Non-pigmented ciliary epithelial cell (primary cell): Measurements from ENCODE around the gene EIF2B4.
"Not testable (repeated sequence)": the region's sequence is repeated elsewhere in the genome, so short reads cannot be mapped to it uniquely, and the experiment has no call there.

Experiments
- DNase-seq: peaks from one replicate; pipeline ENCODE4 v3.0.0-alpha.2; 2010; ENCODE audit warnings: low read depth

The EIF2B4 gene

DNA sequence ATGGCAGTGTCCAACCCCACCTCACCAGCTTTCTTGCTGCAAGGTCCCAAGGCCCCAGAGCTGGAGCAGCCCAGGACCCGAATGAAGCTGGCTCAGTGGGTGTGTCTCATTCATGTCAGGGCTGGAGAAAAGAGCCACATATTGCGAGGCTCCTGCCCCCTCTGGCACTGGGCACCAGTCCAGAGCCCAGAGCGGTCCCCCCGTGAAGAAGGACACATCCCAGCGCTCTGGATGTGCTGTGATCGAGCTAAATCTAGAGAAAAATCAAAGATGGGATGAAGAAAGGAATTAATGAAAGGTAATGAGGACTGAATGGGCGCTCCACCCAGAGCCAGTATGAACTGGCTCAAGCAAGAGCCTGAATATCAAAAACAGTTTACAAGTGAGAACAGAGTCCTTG, 34.0 kb downstream of the EIF2B4 start:
- DNase-seq = no peak

DNA sequence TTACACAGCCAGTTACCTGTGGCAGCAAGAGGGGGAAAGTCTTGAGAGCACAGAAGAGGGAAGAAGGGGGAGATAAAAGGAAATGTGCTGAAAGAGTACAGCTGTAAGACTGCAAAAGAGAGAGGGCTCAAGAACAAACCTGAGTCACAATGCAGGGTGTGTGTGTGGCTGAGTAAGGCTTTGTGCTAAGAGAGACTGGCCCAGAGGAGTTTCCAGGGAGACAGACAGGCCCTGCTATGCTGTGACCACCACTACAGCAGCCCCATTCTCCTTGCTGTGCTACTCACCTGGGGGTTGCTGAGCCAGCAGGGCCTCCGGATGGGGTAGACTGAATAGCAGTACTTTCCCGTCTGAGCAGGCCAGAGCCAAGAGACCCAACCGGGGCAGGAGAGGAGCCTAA, 34.8 kb downstream of the EIF2B4 start:
- no peak for DNase-seq

DNA sequence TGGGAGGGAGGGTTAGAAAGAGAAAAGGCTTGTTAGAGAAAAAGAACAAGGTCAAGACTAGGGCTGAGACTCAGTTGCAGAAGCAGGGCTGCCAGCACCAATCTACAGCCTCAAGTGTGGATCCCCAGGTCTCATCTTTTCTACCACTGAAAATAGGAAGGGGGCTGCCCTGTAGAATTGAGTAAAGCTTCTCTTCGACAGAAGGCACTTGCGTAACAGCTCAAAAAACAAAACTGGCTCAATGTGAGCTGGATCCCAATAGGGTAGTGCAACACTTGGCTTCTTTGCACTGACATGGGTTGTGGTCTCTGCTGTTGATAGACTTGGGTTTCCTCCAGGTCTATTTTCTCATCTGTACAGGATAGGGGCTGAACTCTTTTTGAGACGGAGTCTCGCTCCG, 45.4 kb downstream of the EIF2B4 start:
- no peak for DNase-seq

DNA sequence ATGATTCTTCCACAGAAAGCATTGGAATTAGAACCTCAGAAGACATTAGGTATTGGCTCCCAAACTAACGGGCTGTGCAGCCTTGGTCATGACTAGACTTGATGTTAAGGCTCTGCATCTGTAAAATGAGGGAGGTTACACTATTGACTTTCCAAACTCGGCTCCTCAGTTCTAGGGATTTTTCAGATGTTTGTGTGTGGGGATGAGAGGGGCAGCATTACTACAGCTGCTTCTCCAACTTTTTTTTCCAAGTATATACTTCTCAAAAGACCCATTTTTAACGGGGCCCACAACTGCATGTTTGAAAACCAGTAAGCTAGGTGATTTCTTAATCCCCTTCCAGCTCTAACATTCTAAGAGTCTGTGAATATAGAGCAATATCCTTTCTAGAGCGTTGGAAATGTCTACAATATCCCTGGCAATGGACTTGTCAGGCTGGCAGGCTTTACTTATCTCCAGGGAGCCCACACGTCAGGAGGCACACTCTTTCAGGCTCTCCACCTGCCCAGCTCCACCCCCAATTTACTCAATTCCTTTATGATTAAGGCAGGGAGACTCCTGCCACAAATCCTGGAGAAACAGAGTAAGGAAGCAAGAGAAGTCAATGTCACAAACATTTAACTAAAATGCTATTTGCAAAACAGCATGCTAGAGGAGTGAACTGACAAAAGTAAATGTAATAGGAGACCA, 46.4 kb downstream of the EIF2B4 start:
- no peak for DNase-seq

DNA sequence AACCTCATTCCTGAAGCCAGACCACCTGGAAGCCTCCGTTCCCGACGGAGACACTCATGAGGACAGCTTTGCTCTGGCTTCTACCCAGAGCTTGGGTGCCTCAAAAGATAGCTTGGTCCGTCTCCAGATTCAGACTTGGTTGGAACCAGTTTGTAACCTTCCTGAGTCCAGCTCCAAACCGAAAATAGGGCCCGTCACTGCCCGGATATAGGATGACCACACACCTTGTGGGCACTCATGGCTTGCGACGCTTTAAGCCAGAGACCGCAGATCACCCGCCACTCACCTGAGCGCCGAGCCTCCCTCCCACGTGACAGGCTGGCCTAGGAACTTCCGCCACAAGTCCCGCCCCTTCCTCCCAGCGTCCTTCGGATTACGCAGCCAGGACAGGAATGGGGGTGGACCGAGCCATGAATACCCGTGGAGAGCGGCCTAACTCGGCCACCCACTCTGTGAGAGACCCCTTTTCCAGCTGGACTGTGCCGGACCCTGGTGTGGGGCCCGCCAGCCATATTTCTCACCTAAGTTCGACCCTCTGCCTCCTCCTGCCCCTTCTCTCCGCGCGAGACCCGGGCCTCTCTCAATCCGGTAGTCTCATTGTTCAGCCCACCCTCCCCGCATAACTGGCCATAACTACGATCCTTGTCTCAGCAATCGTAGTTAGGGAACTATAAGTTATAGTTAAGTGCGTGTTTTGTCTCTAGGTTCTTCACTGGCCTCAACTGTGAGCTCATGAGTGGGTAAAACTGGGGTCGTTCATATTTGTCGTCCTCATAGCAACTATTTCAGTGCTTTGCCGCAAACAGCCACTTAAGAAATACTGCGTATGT, 47.2 kb downstream of the EIF2B4 start, which contains the start of gene MPV17:
MPV17 (minus strand) TSS at position 332 of the 830 bp plus-strand sequence. CDS start 580 bp downstream, outside the sequence.
- peak; percentile 70 for DNase-seq

DNA sequence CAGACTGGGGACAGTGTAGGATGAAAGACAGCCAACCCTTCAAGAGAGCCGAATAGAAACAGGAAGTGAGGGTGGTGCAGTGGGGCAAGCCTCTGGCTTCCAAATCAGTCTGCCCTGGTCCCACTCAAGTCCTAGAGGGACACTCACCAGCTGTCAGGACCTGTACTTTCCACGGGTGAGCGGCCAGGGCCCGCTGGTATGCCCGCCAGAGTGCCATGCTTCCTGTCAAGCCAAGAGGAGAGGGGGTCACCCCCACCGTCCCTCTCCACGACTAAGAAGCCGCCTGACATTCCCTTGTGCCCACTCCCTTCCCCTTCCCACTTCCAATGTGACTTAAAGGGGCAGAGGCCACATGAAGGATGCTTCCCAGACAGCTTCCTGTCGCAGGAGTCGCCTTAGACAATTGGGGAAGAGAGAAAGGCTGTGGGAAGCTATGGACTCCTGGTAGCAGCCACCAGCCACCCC, 47.8 kb downstream of the EIF2B4 start:
- no peak for DNase-seq

DNA sequence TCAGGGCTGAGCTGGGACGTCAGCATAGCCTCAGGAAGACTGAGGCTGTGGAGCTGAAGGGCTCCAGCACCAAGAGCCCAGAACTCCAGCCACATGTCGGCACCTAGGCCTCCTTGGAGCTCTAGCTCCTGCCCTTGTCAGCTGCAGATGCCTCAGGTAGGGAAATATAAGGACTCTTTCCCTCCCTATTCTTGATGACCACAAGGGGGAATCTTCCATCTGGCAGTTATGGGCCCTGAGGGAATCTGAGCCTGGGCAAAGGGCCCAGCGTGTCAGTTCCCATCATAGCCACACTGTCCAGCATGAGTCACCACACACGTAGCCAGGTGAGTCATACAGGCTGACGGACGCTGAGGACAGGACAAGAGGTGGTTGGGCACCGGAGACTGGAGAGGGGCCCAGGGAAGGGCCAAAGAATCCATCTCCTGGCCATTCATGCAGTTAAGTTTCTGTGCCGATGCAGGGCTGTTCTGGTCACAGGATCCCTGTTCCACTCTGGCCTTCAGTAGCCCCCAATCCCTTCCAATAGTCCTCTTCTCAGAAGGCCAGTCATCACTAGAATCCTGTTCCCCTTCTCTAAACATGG, 49.1 kb downstream of the EIF2B4 start:
- peak; percentile 97 for DNase-seq

DNA sequence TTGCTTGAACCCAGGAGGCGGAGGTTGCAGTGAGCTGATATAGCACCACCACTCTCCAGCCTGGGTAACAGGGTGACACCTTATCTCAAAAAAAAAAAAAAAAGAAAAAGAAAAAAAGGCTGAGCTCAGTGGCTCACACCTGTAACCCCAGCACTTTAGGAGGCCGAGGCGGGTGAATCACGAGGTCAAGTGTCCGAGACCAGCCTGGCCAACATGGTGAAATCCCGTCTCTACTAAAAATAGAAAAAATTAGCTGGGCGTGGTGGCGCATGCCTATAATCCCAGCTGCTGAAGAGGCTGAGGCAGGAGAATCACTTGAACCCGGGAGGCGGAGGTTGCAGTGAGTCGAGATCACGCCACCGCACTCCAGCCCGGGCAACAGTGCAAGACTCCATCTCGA, 50.3 kb downstream of the EIF2B4 start:
- not testable (repeated sequence) for DNase-seq

DNA sequence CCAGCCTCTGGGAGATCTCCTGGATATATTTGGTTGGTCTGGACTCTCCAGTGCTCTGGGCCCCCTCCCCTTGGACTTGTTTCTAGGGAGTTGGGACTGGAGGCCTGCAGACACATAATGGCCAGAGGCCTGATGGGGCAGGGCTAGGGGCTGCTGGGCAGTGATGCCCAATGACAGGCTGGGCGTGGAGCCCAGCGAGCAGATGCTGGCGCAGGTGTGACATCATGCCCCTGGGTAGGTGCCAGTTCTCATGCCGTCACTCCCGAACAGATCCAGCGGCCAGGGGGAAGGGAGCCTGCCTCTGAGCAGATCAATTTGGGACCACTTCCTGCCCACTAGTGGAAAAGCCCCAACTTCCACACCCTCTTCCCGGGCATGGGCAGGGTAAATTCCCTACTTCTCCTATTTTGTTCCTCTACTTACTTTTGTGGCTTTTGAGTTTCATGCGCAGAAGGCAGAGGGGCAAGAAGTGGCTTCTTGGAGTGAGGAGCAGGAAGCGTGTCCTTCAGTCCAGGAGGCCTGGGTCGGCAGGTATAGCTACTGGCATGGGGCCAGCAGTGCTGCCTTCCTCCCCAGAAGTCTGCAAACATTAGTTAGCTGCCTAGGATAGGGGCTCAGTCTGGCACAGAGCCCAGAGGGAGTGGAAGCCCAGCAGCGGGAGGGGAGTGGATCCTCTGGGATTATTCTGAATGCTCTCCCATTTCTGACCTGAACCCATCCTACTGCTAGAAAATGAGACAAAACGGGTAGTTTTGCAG, 53.3 kb downstream of the EIF2B4 start:
- no peak for DNase-seq

DNA sequence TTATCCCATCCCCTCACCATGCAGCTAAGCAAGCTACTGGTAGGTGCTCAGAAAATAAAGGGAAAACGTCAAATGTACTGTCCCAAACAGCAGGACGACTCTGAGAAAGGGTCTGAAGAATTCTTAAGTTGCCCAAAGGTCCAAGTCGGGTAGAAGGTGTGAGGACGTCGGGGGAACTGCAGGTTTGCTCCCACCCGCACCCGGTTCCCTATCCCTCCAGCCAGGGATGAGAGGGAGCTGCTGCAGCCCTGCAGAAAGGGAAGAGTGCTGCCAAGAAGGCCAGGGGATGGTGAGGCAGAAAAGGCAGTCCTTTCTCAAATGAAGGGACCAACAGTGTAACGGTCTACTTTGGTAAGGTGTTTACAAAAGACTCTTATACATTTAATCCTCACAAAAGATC, 55.0 kb downstream of the EIF2B4 start:
- no peak for DNase-seq

DNA sequence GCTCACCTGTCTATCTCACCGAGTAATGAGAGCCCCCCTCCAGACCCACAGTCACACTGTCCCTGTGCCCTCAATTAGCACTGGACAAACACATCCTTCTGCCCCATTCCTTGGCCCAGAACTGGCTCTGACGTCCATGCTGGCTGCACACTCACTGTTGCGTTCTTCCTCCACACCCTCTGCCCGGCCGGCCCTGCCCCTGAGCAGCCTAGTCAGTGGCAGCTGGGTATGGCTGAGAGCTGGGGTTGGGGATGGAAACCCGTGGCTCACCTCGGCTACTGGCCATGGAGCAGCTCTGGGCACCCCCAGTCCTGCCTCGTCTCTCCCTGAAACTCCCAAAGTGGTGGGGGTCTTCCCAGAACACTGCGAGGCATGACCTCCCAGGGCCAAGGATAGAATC, 55.4 kb downstream of the EIF2B4 start:
- DNase-seq = no peak
